SH-SY5Y (cell line): Measurements from ENCODE around the gene CNTN4.

Experiments used
- GATA2 ChIP-seq: IDR thresholded peaks from 2 replicates; pipeline ENCODE4 v1.6.1; 2011; ENCODE audit warnings: mild to moderate bottlenecking, low read depth, low read length
- GATA3 ChIP-seq: IDR thresholded peaks from 2 replicates; pipeline ENCODE4 v1.6.1; 2011; ENCODE audit warnings: low read depth, mild to moderate bottlenecking, low read length, moderate library complexity

CNTN4 gene

GRCh38 chr3:2484162-2485026 is 385.7 kb downstream of the CNTN4 start:
- TF ChIP-seq GATA3 = no peak
- no peak for TF ChIP-seq GATA2

GRCh38 chr3:2485027-2485375 is 386.3 kb downstream of the CNTN4 start:
- TF ChIP-seq GATA2 (no peak), GATA3 (no peak)

GRCh38 chr3:2495746-2496145 is 397.1 kb downstream of the CNTN4 start:
- TF ChIP-seq GATA3 = no peak
- TF ChIP-seq GATA2 = no peak

- no peak for TF ChIP-seq GATA2
- no peak for TF ChIP-seq GATA3
Observed at GRCh38 chr3:2504912-2505311, 406.2 kb downstream of the CNTN4 start.

GRCh38 chr3:2506776-2507175 is 408.1 kb downstream of the CNTN4 start:
- TF ChIP-seq GATA3 (no peak), GATA2 (no peak)

GRCh38 chr3:2510591-2511145 is 412.0 kb downstream of the CNTN4 start:
- TF ChIP-seq GATA2 = no peak
- no peak for TF ChIP-seq GATA3

GRCh38 chr3:2511356-2511755 is 412.7 kb downstream of the CNTN4 start:
- TF ChIP-seq GATA3 (no peak), GATA2 (peak; percentile 58; the same call in 1 of the 2 replicates)

- TF ChIP-seq GATA3 (no peak), GATA2 (no peak)
Observed at GRCh38 chr3:2512881-2513280, 414.2 kb downstream of the CNTN4 start.

- TF ChIP-seq GATA2 (no peak), GATA3 (no peak)
Observed at GRCh38 chr3:2513986-2514385, 415.3 kb downstream of the CNTN4 start.

- TF ChIP-seq GATA3 (no peak), GATA2 (no peak)
Observed at GRCh38 chr3:2516762-2517441, 418.2 kb downstream of the CNTN4 start.

GRCh38 chr3:2517500-2518172 is 419.0 kb downstream of the CNTN4 start:
- TF ChIP-seq GATA3 (no peak), GATA2 (no peak)

GRCh38 chr3:2523281-2523836 is 424.7 kb downstream of the CNTN4 start:
- TF ChIP-seq GATA2 (no peak), GATA3 (no peak)

GRCh38 chr3:2525968-2526367 is 427.3 kb downstream of the CNTN4 start:
- no peak for TF ChIP-seq GATA3
- no peak for TF ChIP-seq GATA2

GRCh38 chr3:2526926-2527325 is 428.3 kb downstream of the CNTN4 start:
- TF ChIP-seq GATA2 (no peak), GATA3 (no peak)
